Astrocyte of the cerebellum (primary cell): Measurements from ENCODE around the gene NRCAM.
A peak's percentile ranks its signal among the peaks of the same experiment; 100 is the strongest.
"Not testable (repeated sequence)": the region's sequence is repeated elsewhere in the genome, so short reads cannot be mapped to it uniquely, and the experiment has no call there.

Source experiments
- DNase-seq: peaks from one replicate; pipeline ENCODE4 v3.0.0-alpha.2; 2011; ENCODE audit warnings: low read depth
- H3K4me3 ChIP-seq: 2 replicates; pipeline ENCODE4 v1.5.1; 2011; ENCODE audit warnings: mild to moderate bottlenecking, low read depth, low read length, moderate library complexity
- CTCF ChIP-seq: IDR thresholded peaks from 2 replicates; pipeline ENCODE4 v1.5.1; 2012; ENCODE audit warnings: low read length, low read depth, moderate library complexity, mild to moderate bottlenecking; ENCODE audit errors: missing control alignments
- in situ Hi-C: cut with HindIII; loops from 2 replicates; pipeline ENCODE4 v1.10.0; 2017; ENCODE audit warnings: low sequenced_read_pairs

Gene NRCAM

GRCh38 chr7:108282427-108282996 lies 173.7 kb downstream of the NRCAM start:
- no peak for DNase-seq
- in situ Hi-C loops: no loop called here
- no peak for TF ChIP-seq CTCF
- no peak overlapping the region for H3K4me3 ChIP-seq

- in situ Hi-C loops: no loop called here
- no peak for DNase-seq
- no peak overlapping the region for H3K4me3 ChIP-seq
- TF ChIP-seq CTCF: no peak
Observed at GRCh38 chr7:108280136-108280535, 176.1 kb downstream of the NRCAM start.

GRCh38 chr7:108278776-108279175 lies 177.5 kb downstream of the NRCAM start:
- no peak overlapping the region for H3K4me3 ChIP-seq
- in situ Hi-C loops: no loop called here
- no peak for DNase-seq
- no peak for TF ChIP-seq CTCF

- TF ChIP-seq CTCF: no peak
- no peak for DNase-seq
- H3K4me3 ChIP-seq: no peak overlapping the region
- in situ Hi-C loops: no loop called here
Observed at GRCh38 chr7:108278281-108278680, 178.0 kb downstream of the NRCAM start.

GRCh38 chr7:108274447-108274846 lies 181.8 kb downstream of the NRCAM start:
- in situ Hi-C loops, H3K4me3 ChIP-seq, DNase-seq: not testable (repeated sequence)

GRCh38 chr7:108272891-108273290 lies 183.3 kb downstream of the NRCAM start:
- H3K4me3 ChIP-seq, DNase-seq, in situ Hi-C loops: not testable (repeated sequence)

- no peak for TF ChIP-seq CTCF
- H3K4me3 ChIP-seq: no peak overlapping the region
- peak; percentile 70 for DNase-seq
- in situ Hi-C loops: no loop called here
Observed at GRCh38 chr7:108270385-108271015, 185.7 kb downstream of the NRCAM start.

GRCh38 chr7:108268200-108268820 lies 187.9 kb downstream of the NRCAM start:
- no peak for TF ChIP-seq CTCF
- in situ Hi-C loops: no loop called here
- H3K4me3 ChIP-seq: no peak overlapping the region
- no peak for DNase-seq
